ENCODE measurements around the gene LAGE3.

DNA sequence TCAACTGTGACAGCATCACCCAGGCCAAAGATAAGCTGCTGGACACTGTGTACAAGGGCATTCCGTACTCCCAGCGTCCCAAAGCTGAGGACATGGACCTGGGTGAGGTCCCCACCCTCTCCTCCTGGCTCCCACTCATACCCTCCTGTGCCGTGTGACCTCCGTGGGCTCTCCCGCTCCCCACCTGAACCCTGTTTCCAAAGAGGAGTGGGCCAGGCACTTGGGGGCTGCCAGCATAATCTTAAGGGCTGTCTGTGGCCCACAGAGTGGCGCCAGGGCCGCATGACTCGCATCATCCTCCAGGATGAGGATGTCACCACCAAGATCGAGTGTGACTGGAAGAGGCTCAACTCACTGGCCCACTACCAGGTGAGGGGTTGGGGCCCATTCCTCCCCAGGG lies 10.0 kb downstream of the LAGE3 start:
- TF ChIP-seq POLR2A (IDR thresholded peaks at IDR 0.05; ENCODE audit: extremely low read depth, insufficient read length) = no peak
- TF ChIP-seq, protein P1, sequence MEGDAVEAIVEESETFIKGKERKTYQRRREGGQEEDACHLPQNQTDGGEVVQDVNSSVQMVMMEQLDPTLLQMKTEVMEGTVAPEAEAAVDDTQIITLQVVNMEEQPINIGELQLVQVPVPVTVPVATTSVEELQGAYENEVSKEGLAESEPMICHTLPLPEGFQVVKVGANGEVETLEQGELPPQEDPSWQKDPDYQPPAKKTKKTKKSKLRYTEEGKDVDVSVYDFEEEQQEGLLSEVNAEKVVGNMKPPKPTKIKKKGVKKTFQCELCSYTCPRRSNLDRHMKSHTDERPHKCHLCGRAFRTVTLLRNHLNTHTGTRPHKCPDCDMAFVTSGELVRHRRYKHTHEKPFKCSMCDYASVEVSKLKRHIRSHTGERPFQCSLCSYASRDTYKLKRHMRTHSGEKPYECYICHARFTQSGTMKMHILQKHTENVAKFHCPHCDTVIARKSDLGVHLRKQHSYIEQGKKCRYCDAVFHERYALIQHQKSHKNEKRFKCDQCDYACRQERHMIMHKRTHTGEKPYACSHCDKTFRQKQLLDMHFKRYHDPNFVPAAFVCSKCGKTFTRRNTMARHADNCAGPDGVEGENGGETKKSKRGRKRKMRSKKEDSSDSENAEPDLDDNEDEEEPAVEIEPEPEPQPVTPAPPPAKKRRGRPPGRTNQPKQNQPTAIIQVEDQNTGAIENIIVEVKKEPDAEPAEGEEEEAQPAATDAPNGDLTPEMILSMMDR (IDR thresholded peaks at IDR 0.05; ENCODE audit: low read depth, low read length) = no peak
- TF ChIP-seq, protein P2, sequence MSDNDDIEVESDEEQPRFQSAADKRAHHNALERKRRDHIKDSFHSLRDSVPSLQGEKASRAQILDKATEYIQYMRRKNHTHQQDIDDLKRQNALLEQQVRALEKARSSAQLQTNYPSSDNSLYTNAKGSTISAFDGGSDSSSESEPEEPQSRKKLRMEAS (IDR thresholded peaks at IDR 0.05; ENCODE audit: low read depth, low read length) = no peak

Measured in NB4 (cell line).